HG03039 (cell line): ENCODE results near the gene C10orf71.

ENCODE experiments used
- ATAC-seq: cut with Tn5 transposase; IDR thresholded peaks from one replicate; pipeline ENCODE4 v1.9.1; 2021; ENCODE audit warnings: mild to moderate bottlenecking, moderate library complexity; ENCODE audit not compliant: unreplicated experiment

The C10orf71 gene

GRCh38 chr10:49273626-49274025 is 25.3 kb upstream of the C10orf71 start:
- no peak for ATAC-seq

DNA sequence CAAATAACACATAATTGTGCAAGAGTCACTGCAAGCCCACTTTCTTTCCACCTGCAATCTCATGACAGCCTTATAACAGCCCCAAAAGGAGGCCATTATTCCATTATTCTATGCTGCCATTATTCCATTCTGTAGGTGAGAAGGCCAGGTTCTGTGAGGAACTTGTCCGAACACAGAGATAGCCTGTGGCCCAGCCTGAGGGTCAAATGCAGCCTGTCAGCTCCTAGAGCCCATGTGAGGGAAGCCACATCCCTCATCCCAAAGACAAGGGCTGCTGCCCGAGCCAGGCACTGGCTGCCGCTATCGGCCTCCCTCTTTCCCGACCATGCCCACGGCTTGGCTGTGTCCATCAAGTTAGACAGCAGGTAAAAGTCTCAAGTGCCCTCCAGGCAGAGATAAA is 24.1 kb upstream of the C10orf71 start:
- ATAC-seq, result no peak

DNA sequence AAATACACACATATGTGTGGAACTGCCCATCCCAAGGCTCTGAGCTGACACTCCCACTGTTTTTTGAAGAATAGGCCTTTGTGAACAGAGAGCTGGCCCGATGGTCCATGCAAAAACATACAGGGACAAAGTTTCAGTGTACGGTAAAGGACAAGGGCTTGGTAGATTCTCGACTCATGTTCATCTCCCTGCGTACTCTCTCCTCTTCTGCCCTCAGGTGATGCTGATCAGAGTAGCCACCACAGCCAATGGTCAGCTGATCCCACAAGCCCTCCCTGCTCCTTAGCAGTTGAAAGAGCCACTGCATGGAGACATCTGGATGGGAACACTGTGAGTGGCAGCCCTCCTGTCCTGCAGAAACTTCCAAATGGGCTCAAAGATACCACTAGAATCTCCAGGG is 23.1 kb upstream of the C10orf71 start:
- no peak for ATAC-seq

GRCh38 chr10:49276596-49276995 is 22.4 kb upstream of the C10orf71 start:
- ATAC-seq, result no peak

DNA sequence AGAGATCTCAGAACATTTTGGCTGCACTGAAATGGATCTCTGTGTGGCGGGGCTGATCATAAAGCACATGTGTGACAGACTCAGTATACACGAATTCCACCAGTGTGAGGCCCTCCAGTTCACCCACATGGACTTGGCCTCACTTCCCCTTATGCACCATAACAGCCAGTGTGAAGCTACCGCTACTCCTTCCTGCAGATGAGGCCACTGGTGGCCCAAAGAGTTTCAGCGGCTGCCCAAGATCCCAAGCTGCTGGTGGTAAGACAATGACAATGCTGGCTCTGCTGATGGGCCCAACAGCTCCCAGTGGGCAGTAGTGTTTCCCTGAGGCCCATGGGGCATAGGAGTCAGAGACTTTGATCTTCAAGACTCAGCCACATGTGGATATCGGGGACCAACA is 21.0 kb upstream of the C10orf71 start:
- ATAC-seq, result no peak

DNA sequence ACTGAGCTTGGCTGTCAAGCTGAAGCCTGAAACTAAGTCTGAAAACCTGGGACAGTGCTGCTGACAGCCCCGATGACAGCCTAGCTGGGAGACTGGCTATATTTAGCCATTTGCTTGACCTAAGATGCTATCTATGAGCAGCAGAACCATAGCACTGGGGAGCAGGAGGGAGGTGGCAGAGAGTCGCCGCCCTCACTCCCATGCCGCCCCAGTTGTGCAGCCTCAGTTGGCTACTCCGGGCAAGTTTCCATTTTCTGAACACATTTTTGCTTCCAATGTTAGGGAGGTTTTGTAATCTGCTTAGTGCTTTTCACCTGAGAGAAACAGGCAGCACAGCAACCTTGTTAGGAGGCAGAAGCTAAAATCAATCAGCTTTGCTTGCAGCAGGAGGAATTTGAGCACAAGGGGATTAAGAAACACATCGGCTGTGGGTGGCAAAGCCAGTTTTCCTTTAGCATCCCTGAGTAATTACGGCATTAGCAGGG is 20.4 kb upstream of the C10orf71 start:
- ATAC-seq, result no peak

GRCh38 chr10:49279015-49279880 is 19.7 kb upstream of the C10orf71 start:
- ATAC-seq, result no peak

DNA sequence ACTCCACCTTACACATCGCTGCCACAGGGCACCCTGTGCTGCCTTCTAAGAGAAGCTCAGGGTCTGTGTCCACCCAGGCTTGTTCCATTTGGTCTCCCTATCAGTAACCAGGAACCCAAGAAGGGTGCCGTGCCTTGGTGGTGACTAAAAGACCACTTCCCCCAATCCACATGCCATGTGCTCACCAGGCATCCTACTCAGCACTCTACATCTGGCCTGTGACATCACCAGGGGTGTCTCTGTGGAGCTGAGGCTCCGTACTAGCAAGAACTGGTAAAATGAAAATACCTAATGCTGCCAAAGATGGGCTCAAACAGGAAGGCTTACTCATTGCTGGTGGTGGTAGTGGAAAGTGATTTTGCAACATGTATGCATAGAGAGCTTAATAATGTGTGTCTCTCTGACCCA is 19.0 kb upstream of the C10orf71 start:
- no peak for ATAC-seq

- no peak for ATAC-seq
Measured at GRCh38 chr10:49281461-49281860, 17.5 kb upstream of the C10orf71 start.

DNA sequence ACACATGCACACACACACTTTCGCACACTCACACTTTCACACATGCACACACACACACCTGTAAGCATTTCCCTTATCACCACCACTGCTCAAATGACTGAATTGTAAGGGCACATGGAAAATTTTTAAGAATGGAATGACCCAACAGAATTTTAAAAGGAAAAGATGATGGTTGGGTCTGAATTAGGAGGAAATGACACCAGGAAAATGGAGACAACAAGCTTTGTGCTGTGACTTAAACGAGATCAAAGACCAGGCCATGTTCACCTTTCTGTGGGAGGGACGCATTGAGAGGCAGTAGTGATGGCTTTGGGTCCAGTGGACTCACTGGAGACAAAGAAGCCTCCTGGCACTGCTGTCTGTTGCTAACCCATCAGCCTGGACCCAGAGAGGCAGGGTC is 16.7 kb upstream of the C10orf71 start:
- no peak for ATAC-seq

DNA sequence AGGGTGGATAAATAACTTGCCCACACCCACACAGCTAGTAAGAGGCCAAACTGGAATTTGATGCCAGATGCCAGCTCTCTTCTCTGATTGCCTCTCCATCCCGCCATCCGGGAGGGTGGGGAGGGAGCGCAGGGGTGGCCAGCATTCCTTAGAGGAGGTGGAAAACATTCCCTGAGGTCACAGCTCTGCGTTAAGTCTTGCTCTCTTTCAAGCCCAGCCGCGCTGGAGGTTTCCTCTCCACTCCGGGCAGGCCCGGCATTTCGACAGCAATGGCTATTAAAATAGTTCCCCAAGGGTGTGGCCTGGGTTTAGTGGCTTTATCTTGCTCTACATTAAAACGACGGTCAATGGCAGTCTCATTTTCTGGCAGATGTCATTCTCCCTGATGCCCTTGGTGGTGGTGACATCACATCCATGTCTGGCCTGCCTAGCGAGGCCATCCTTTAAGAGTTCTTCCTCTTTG is 16.1 kb upstream of the C10orf71 start:
- ATAC-seq, result no peak

DNA sequence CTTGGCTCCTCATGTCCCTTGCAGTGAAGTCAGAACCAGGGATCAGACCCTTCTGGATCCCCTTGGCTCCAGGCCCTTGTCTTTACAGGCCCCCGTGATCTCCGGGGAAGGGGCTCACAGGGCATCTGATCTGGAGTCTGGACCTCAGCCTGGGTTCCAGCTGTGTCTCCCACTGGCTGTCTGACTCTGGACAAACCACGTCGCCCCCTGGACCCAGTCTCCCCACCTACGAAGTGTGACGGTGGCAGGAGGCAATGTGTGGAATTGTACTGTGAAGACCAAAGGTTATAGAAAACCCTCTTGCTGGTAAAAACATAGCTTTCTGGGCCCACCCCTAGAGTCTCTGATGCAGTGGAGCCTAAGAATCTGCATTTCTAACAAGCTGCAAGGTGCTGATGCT is 15.5 kb upstream of the C10orf71 start:
- ATAC-seq, result no peak

DNA sequence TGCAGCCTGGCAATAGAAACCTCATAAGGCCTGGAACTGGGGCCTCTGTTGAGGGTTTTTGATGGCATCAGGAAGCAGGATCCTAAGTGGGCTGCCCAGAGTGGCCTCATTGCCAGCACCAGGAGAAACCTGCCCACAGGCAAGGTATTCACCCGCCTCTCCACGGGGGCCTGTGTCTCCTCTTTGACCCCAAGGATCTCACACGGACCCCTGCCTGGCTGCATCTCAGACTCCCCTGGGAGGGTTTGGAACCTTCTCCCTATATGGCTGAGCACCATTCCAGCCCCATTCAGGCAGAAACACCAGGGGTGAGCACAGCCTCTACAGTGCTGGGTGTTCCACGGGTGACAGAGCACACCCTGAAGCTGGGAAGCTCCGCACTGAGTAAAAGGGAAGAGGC is 14.6 kb upstream of the C10orf71 start:
- no peak for ATAC-seq

DNA sequence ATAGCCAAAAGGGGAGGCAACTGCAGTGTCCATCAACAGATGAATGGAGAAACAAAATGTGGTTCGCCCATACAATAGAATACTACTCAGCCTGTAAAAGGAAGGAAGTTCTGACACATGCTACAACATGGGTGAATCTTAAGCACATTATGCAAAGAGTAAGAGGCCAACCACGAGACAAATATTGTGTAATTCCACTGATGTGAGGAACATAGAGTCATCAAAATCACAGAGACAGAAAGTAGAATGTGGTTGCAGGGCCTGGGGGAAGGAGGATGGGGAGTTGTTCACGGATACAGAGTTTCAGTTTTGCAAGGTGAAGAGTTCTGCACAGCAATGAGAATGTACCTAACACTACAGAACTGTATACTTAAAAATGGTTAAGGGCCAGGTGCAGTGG is 13.7 kb upstream of the C10orf71 start:
- no peak for ATAC-seq

GRCh38 chr10:49286686-49287085 is 12.3 kb upstream of the C10orf71 start:
- no peak for ATAC-seq

- ATAC-seq, result no peak
Measured at GRCh38 chr10:49287689-49288340, 11.2 kb upstream of the C10orf71 start.

DNA sequence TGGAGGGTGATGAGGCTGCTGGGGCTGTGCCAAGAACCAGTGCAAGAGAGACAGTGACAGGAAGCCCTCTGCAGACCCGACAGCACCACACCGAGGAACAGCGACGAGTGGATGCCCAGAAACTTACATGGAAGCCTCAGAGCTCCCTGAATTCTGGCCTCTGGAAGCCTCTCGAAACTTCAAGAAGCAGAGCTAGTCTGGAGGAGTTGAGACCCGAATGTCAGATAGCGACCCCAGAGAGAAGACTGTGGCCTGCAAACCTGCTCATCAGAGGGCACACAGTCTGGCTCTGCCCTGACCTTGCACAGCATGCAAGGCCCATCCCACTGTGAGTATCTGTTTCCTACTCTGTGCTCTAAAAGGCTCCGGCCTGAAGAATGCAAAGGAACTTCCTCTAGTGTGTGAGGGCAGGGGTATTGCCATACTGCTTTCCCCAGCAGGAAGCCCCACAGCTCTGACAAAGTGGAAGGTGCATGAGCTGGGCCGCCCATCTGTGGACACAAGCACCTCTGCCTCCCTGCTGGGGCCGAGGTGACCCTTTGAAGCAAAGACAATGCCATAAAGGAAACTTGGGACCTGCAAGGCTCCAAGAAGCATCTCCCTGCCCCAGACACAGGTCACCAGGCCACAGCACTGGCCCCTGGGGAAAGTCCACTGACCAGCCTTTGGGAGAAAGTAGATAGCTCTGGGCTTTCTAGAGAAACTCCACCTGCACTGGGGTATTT is 10.5 kb upstream of the C10orf71 start:
- ATAC-seq, result no peak

- ATAC-seq, result no peak
Measured at GRCh38 chr10:49289480-49289879, 9.5 kb upstream of the C10orf71 start.

GRCh38 chr10:49290131-49290530 is 8.8 kb upstream of the C10orf71 start:
- no peak for ATAC-seq

- ATAC-seq, result no peak
Measured at GRCh38 chr10:49290607-49291006, 8.4 kb upstream of the C10orf71 start.

GRCh38 chr10:49292565-49293207 is 6.3 kb upstream of the C10orf71 start:
- no peak for ATAC-seq
